OCI-LY7 (cell line): Measurements from ENCODE around the gene PELI2. TPM values are rescaled to one million over a fixed set of nuclear protein-coding genes. Genes with fewer than 3 reads are reported as not detected.

ENCODE experiments used
- BruUV-seq: library from RNA; stranded (reverse); fragments of 400-500 nt; replicated peaks from 2 replicates; lab custom pipeline; 2021; lab: Mats Ljungman, UMichigan
- CTCF ChIA-PET: fragments of 300-600 bp; sonication (Branson Sonifier 250); formaldehyde crosslinking; loops from one replicate; lab custom pipeline; 2022; ENCODE audit warnings: antibody characterized with exemption; ENCODE audit not compliant: unreplicated experiment; lab: Charles Lee
- POLR2A ChIA-PET: fragments of 300-600 bp; sonication (Branson Sonifier 250); formaldehyde crosslinking; loops from one replicate; lab custom pipeline; 2022; ENCODE audit warnings: antibody characterized with exemption; lab: Charles Lee
- DNase-seq: peaks from one replicate; pipeline ENCODE4 v3.0.0-alpha.2; 2015; ENCODE audit warnings: low spot score
- H2AFZ ChIP-seq: fragments of 200-600 bp; sonication (generic), shearing (Covaris generic); 2 replicates; pipeline ENCODE4 v1.6.1; 2014; ENCODE audit warnings: mild to moderate bottlenecking, antibody characterized with exemption, low read length, moderate library complexity
- H3K27ac ChIP-seq: fragments of 200-600 bp; sonication (generic); 2 replicates; pipeline ENCODE4 v1.5.1; 2014; ENCODE audit warnings: mixed run types, low read depth, mild to moderate bottlenecking, moderate library complexity, low read length, inconsistent platforms; ENCODE audit not compliant: poor library complexity, severe bottlenecking
- H3K36me3 ChIP-seq: fragments of 200-600 bp; sonication (generic); 2 replicates; pipeline ENCODE4 v1.6.1; 2014; ENCODE audit warnings: mild to moderate bottlenecking, antibody characterized with exemption, low read length, moderate library complexity, mixed read lengths; ENCODE audit not compliant: insufficient read depth
- H3K4me1 ChIP-seq: fragments of 200-600 bp; sonication (generic); 2 replicates; pipeline ENCODE4 v1.5.1; 2014; ENCODE audit warnings: mild to moderate bottlenecking, low read length; ENCODE audit not compliant: insufficient read depth, poor library complexity, severe bottlenecking
- H3K4me2 ChIP-seq: fragments of 200-600 bp; sonication (generic); 2 replicates; pipeline ENCODE4 v1.6.1; 2014; ENCODE audit warnings: mild to moderate bottlenecking, low read length
- H3K4me3 ChIP-seq: fragments of 200-600 bp; sonication (generic); 2 replicates; pipeline ENCODE4 v1.5.1; 2014; ENCODE audit warnings: mild to moderate bottlenecking, low read depth, low read length; ENCODE audit not compliant: poor library complexity, severe bottlenecking
- H3K79me2 ChIP-seq: fragments of 200-600 bp; sonication (generic); 2 replicates; pipeline ENCODE4 v1.6.1; 2016; ENCODE audit warnings: low read depth, mild to moderate bottlenecking, low read length, moderate library complexity, mixed read lengths; ENCODE audit not compliant: insufficient read depth
- H3K9me2 ChIP-seq: fragments of 200-600 bp; sonication (generic); 2 replicates; pipeline ENCODE4 v1.6.1; 2016; ENCODE audit warnings: mild to moderate bottlenecking, low read length, mixed read lengths; ENCODE audit not compliant: insufficient read depth
- H3K9me3 ChIP-seq: fragments of 200-600 bp; sonication (generic); 2 replicates; pipeline ENCODE4 v1.6.1; 2014; ENCODE audit warnings: mild to moderate bottlenecking, mixed run types, low read length, mixed read lengths
- H4K20me1 ChIP-seq: fragments of 200-600 bp; sonication (generic); 2 replicates; pipeline ENCODE4 v1.6.1; 2014; ENCODE audit warnings: mild to moderate bottlenecking, antibody characterized with exemption, low read length, moderate library complexity, mixed read lengths; ENCODE audit not compliant: insufficient read depth
- CTCF ChIP-seq: fragments of 200-600 bp; sonication (generic); conservative IDR thresholded peaks from 2 replicates; pipeline ENCODE4 v1.5.1; 2014; ENCODE audit warnings: mild to moderate bottlenecking, antibody characterized with exemption, low read length, moderate library complexity, mixed read lengths
- EZH2phosphoT487 ChIP-seq: fragments of 200-600 bp; sonication (generic); IDR thresholded peaks from 2 replicates; pipeline ENCODE4 v1.6.1; 2018; ENCODE audit warnings: low read depth, borderline replicate concordance, mild to moderate bottlenecking, mixed run types, antibody characterized with exemption, low read length, moderate library complexity, mixed read lengths
- intact Hi-C: fragments of 100-400 bp; cut with micrococcal nuclease; formaldehyde crosslinking; loops from one replicate; pipeline ENCODE4 v1.10.0; 2022; ENCODE audit not compliant: unreplicated experiment
- total RNA-seq, 2 experiments: library from RNA; depleted of rRNA in 1 of 2; stranded (reverse); fragments of >200 nt in 1 of 2; shearing (Covaris generic) in 1 of 2; gene quantifications; 2 replicates each; pipeline ENCODE4 v1.2.3, GENCODE V29; 2014 to 2022

The PELI2 gene
- total RNA-seq, 2 experiments from 2014 or later, result 2.8 to 3.8 TPM

- no peak for DNase-seq
- Histone ChIP-seq H2AFZ (no peak overlapping the region), H3K9me3 (no peaks in the 10 kb centered on the region), H3K4me3 (no peak overlapping the region), H3K79me2 (no peaks in the 10 kb centered on the region), H4K20me1 (no peaks in the 10 kb centered on the region), H3K36me3 (no peaks in the 10 kb centered on the region), H3K27ac (no peak overlapping the region), H3K4me1 (peaks cover 4% of the 10 kb centered on the region), H3K9me2 (no peaks in the 10 kb centered on the region), H3K4me2 (no peak overlapping the region)
- intact Hi-C loops, result no loop called here
- CTCF ChIA-PET, result no interaction called here
- no TSS peak for BruUV-seq
- POLR2A ChIA-PET, result interaction anchor here (0.5 to 0.8 kb wide), 3 partner anchors 121 to 666 kb away, joined by 3 read pairs; no protein-coding TSS in a partner anchor
- TF ChIP-seq CTCF (no peak), EZH2phosphoT487 (no peak)
These were observed 2.8 kb upstream of the PELI2 start for GRCh38 chr14:56115334-56115870.

DNA sequence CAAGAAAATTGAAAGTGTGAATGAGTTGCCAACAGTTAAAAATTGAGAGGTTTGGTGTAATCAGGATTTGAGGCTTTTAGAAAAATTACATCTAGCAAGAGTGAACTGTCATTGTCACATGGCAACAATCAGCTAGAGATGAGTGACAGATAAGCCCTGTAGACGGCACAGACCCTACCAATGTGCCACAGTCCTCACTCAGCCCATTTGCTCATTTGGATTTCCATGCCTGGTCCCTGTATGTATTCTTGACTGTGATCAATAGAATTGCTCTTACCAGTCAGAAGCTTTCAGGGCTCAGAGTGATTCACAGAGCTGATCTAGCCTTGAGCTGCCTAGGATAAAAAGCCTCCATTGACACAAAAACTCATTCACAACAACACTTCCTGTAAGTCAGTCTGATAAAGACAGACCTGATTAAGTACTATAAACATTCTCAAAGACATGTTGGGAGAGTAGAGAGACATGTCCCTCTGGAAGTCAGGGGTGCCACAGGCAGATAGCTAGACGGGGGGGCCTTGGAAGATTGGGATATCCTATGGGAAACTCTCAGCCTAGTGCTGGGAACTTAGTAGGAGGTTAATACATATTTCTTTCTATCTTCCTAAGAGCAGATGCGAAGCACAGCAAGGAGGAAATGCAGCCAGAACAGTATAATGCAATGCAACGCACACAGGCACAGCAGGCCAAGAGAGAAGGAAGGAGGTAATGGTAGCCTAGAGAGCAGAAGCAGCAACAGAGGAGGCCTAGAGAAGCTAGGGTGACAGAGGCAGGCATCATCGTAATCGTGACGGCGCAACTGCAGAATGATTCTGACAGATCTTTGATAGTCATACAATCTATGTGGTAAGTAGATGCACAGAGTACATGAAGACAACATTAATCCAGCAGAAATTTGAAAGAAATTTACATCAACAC, 2.0 kb upstream of the PELI2 start:
- no peaks in the 10 kb centered on the region for H3K79me2 ChIP-seq
- H3K36me3 ChIP-seq, result no peaks in the 10 kb centered on the region
- TF ChIP-seq CTCF, result no peak
- no peak for TF ChIP-seq EZH2phosphoT487
- H3K4me3 ChIP-seq, result no peak overlapping the region
- peaks cover 4% of the 10 kb centered on the region for H3K4me1 ChIP-seq
- ChIA-PET POLR2A (interaction anchor here (0.5 kb wide), 1 partner anchor 626 kb away, joined by 3 read pairs; no protein-coding TSS in a partner anchor), CTCF (no interaction called here)
- H3K9me2 ChIP-seq, result no peaks in the 10 kb centered on the region
- no TSS peak for BruUV-seq
- H3K9me3 ChIP-seq, result no peaks in the 10 kb centered on the region
- H3K4me2 ChIP-seq, result no peak overlapping the region
- no peak overlapping the region for H2AFZ ChIP-seq
- no peaks in the 10 kb centered on the region for H4K20me1 ChIP-seq
- DNase-seq, result no peak
- no peak overlapping the region for H3K27ac ChIP-seq
- intact Hi-C loops, result no loop called here
